Thymus (tissue), 11 donors: ENCODE results near the gene TPP1. TPM values are rescaled to one million over a fixed set of nuclear protein-coding genes. Genes with fewer than 3 reads are reported as not detected.

Experiments
- DNase-seq, 9 donors: peaks; one replicate each; pipeline ENCODE4 v3.0.0-alpha.2; 2013; ENCODE audit warnings: low spot score in 9 of 9, low read depth in 6 of 9, missing footprints in 1 of 9
- H3K27ac ChIP-seq, 2 donors: one replicate each; pipeline ENCODE4 v1.5.1; 2013; ENCODE audit warnings: control low read depth in 1 of 2, low read depth in 1 of 2, low read length in 1 of 2, mild to moderate bottlenecking in 1 of 2, moderate library complexity in 1 of 2
- H3K27me3 ChIP-seq, 2 donors: one replicate each; pipeline ENCODE4 v1.5.1; 2013; ENCODE audit warnings: low read length in 1 of 2; ENCODE audit not compliant: control insufficient read depth in 2 of 2, insufficient read depth in 1 of 2
- H3K36me3 ChIP-seq, 2 donors: one replicate each; pipeline ENCODE4 v1.5.1; 2013; ENCODE audit warnings: low read length in 1 of 2, mild to moderate bottlenecking in 1 of 2, moderate library complexity in 1 of 2; ENCODE audit not compliant: control insufficient read depth in 2 of 2, insufficient read depth in 2 of 2
- H3K4me1 ChIP-seq, 2 donors: one replicate each; pipeline ENCODE4 v1.5.1; 2013; ENCODE audit warnings: low read length in 2 of 2; ENCODE audit not compliant: control insufficient read depth in 2 of 2, insufficient read depth in 2 of 2
- H3K4me3 ChIP-seq, 2 donors: one replicate each; pipeline ENCODE4 v1.5.1; 2013; ENCODE audit warnings: low read length in 2 of 2, control low read depth in 1 of 2, mild to moderate bottlenecking in 1 of 2
- H3K9me3 ChIP-seq, 2 donors: one replicate each; pipeline ENCODE4 v1.5.1; 2013; ENCODE audit warnings: low read length in 1 of 2, mild to moderate bottlenecking in 1 of 2; ENCODE audit not compliant: control insufficient read depth in 2 of 2, insufficient read depth in 1 of 2
- WGBS: extraction: QIAGEN DNeasy Blood & Tissue Kit; methylation state at CpG from one replicate; pipeline ENCODE4 v1.1.7; 2013; 5-methylcytosine and 5-hydroxymethylcytosine counted together
- polyA plus RNA-seq: library from polyadenylated mRNA; stranded (reverse); fragments of 200-250 nt; gene quantifications from one replicate; pipeline ENCODE4 v1.2.3, GENCODE V29; 2013
- total RNA-seq: library from RNA; stranded (reverse); fragments of 120-200 nt; gene quantifications from one replicate; pipeline ENCODE4 v1.2.4, GENCODE V29; 2013
- donor health status: healthy.

TPP1 gene
- total and polyA plus RNA-seq, 2 donors, result 14.5 to 59.4 TPM

- Histone ChIP-seq H3K9me3 (no peaks in the 10 kb centered on the region), H3K4me1 (no peaks in the 10 kb centered on the region), H3K36me3 (peaks cover 20 to 48% of the 10 kb centered on the region in 2 donors), H3K27ac (no peak overlapping the region), H3K27me3 (no peaks in the 10 kb centered on the region), H3K4me3 (no peak overlapping the region)
- no peak for DNase-seq
- WGBS, result 97% methylated on average over 3 of the region's 3 CpGs
Measured at GRCh38 chr11:6594142-6594768, 25.0 kb downstream of the TPP1 start.

GRCh38 chr11:6588018-6588417 is 31.2 kb downstream of the TPP1 start:
- Histone ChIP-seq H3K27me3 (no peaks in the 10 kb centered on the region), H3K4me3 (no peak overlapping the region), H3K27ac (no peak overlapping the region), H3K9me3 (peaks cover 0 to 2% of the 10 kb centered on the region in 2 donors), H3K4me1 (no peaks in the 10 kb centered on the region), H3K36me3 (peaks cover 3 to 5% of the 10 kb centered on the region in 2 donors)
- 100% methylated on average over 1 of the region's 1 CpG for WGBS
- no peak for DNase-seq

DNA sequence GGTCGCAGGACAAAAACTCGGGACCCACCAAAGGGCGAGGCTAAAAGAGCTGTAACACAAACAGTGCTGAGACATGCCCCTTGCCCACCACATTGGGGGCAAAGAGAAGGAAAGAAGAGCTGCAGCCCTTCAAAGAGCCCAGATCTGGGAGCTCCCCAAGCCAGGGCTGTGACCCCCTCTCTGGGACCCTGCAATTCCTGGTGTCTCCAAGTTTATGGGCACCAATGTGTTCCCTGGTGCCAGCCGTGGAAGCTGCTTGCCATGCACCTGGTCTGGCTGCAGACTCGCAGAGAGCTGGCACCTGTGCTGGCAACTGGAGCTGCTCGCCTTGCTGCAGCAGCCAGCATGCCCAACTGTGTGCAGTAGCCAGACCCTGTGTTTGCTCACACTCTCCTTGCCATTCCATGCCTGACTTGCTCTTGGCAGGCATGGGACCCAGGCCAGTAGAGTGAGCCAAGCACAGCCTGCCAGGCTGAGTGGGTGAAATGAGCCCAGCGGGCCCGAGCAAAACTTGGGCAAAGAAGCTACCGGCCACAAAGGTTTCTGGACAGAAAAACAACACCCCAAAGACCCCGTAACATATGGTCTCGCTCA is 31.8 kb downstream of the TPP1 start:
- Histone ChIP-seq H3K27me3 (no peaks in the 10 kb centered on the region), H3K36me3 (peaks cover 3 to 5% of the 10 kb centered on the region in 2 donors), H3K27ac (no peak overlapping the region), H3K4me1 (no peaks in the 10 kb centered on the region), H3K4me3 (no peak overlapping the region), H3K9me3 (peaks cover 0 to 2% of the 10 kb centered on the region in 2 donors)
- 97% methylated on average over 11 of the region's 11 CpGs for whole genome bisulfite sequencing
- no peak for DNase-seq

- Histone ChIP-seq H3K36me3 (peaks cover 1 to 5% of the 10 kb centered on the region in 2 donors), H3K9me3 (peaks cover 0 to 2% of the 10 kb centered on the region in 2 donors), H3K27me3 (no peaks in the 10 kb centered on the region), H3K27ac (no peak overlapping the region), H3K4me3 (no peak overlapping the region), H3K4me1 (no peaks in the 10 kb centered on the region)
- 97% methylated on average over 25 of the region's 25 CpGs for WGBS
- no peak for DNase-seq
Measured at GRCh38 chr11:6586434-6587359, 32.5 kb downstream of the TPP1 start.

DNA sequence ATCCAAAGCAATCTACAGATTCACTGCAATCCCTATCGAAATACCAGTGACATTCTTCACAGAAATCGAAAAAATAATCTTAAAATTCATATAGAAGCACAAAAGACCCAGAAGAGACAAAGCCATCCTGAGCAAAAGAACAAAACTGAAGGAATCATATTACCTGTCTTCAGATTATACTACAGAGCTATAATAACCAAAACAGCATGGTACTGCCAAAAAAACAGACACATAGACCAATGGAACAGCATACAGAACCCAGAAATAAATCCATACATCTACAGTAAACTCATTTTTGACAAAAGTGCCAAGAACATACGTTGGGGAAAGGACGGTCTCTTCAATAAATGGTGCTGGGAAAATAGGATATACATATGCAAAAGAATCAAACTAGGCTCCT is 34.7 kb downstream of the TPP1 start:
- peaks cover 2 to 9% of the 10 kb centered on the region in 2 donors for H3K36me3 ChIP-seq
- no peak overlapping the region for H3K27ac ChIP-seq
- peaks cover 0 to 2% of the 10 kb centered on the region in 2 donors for H3K9me3 ChIP-seq
- H3K27me3 ChIP-seq, result no peaks in the 10 kb centered on the region
- WGBS, result 95% methylated on average over 4 of the region's 4 CpGs
- no peak overlapping the region for H3K4me3 ChIP-seq
- no peaks in the 10 kb centered on the region for H3K4me1 ChIP-seq
- DNase-seq, result no peak

DNA sequence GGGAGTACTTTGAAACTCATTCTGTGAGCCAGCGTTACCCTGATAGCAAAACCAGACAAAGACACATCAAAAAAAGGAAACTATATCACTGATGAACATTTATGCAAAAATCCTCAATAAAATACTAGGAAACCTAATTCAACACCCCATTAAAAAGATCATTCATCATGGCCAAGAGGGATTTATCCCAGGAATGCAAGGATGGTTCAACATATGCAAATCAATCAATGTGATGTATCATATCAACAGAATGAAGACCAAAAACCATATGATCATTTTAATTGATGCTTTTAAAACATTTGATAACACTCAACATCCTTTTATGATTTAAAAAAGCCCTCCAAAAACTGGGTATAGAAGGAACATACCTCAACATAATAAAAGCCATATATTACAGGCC is 35.6 kb downstream of the TPP1 start:
- H3K27ac ChIP-seq, result no peak overlapping the region
- peaks cover 2 to 9% of the 10 kb centered on the region in 2 donors for H3K36me3 ChIP-seq
- H3K4me1 ChIP-seq, result no peaks in the 10 kb centered on the region
- 97% methylated on average over 1 of the region's 1 CpG for WGBS
- no peak for DNase-seq
- H3K4me3 ChIP-seq, result no peak overlapping the region
- peaks cover 0 to 2% of the 10 kb centered on the region in 2 donors for H3K9me3 ChIP-seq
- no peaks in the 10 kb centered on the region for H3K27me3 ChIP-seq

- H3K4me1 ChIP-seq, result no peaks in the 10 kb centered on the region
- H3K9me3 ChIP-seq, result no peaks in the 10 kb centered on the region
- no peak overlapping the region for H3K27ac ChIP-seq
- DNase-seq, result no peak
- H3K36me3 ChIP-seq, result peaks cover 2 to 4% of the 10 kb centered on the region in 2 donors
- WGBS, result 97% methylated on average over 2 of the region's 2 CpGs
- no peaks in the 10 kb centered on the region for H3K27me3 ChIP-seq
- H3K4me3 ChIP-seq, result no peak overlapping the region
Measured at GRCh38 chr11:6579681-6580080, 39.5 kb downstream of the TPP1 start.

- WGBS, result 98% methylated on average over 1 of the region's 1 CpG
- no peak for DNase-seq
- Histone ChIP-seq H3K4me3 (no peak overlapping the region), H3K9me3 (no peaks in the 10 kb centered on the region), H3K36me3 (peaks cover 2 to 4% of the 10 kb centered on the region in 2 donors), H3K27me3 (no peaks in the 10 kb centered on the region), H3K4me1 (no peaks in the 10 kb centered on the region), H3K27ac (no peak overlapping the region)
Measured at GRCh38 chr11:6578134-6578533, 41.1 kb downstream of the TPP1 start.
